HG03095 (cell line): ENCODE data around the gene MYH7.
"Not testable (repeated sequence)": the region's sequence is repeated elsewhere in the genome, so short reads cannot be mapped to it uniquely, and the experiment has no call there.

ENCODE experiments used
- ATAC-seq: cut with Tn5 transposase; IDR thresholded peaks from one replicate; pipeline ENCODE4 v1.9.1; 2021; ENCODE audit warnings: moderate library complexity; ENCODE audit not compliant: unreplicated experiment

Gene MYH7

GRCh38 chr14:23435543-23436326 is at the start of gene MYH7:
TSS of gene MYH7 (minus strand) at chr14:23435660. CDS start at chr14:23433732, 1,928 bp downstream.
- no peak for ATAC-seq

GRCh38 chr14:23483236-23483854 is 47.9 kb upstream of the MYH7 start:
- ATAC-seq, result no peak

- no peak for ATAC-seq
Measured at GRCh38 chr14:23482823-23483148, 47.3 kb upstream of the MYH7 start.

GRCh38 chr14:23481979-23482822 is 46.7 kb upstream of the MYH7 start:
- ATAC-seq, result no peak

GRCh38 chr14:23481362-23481970 is 46.0 kb upstream of the MYH7 start:
- no peak for ATAC-seq

- no peak for ATAC-seq
Measured at GRCh38 chr14:23478109-23478759, 42.8 kb upstream of the MYH7 start.

- no peak for ATAC-seq
Measured at GRCh38 chr14:23470947-23471346, 35.5 kb upstream of the MYH7 start.

- ATAC-seq, result peak; percentile 9
Measured at GRCh38 chr14:23469906-23470403, 34.5 kb upstream of the MYH7 start.

GRCh38 chr14:23469127-23469905 is 33.9 kb upstream of the MYH7 start, which contains the start of gene NGDN:
TSS of gene NGDN (plus strand) at chr14:23469703. CDS start at chr14:23469716, 13 bp downstream.
- ATAC-seq, result peak; percentile 95

- no peak for ATAC-seq
Measured at GRCh38 chr14:23468704-23469126, 33.3 kb upstream of the MYH7 start.

GRCh38 chr14:23465261-23465660 is 29.8 kb upstream of the MYH7 start:
- no peak for ATAC-seq

- ATAC-seq, result no peak
Measured at GRCh38 chr14:23464700-23465099, 29.2 kb upstream of the MYH7 start.

- ATAC-seq, result no peak
Measured at GRCh38 chr14:23460960-23461359, 25.5 kb upstream of the MYH7 start.

GRCh38 chr14:23457587-23458445 is 22.4 kb upstream of the MYH7 start:
- ATAC-seq, result no peak

- ATAC-seq, result not testable (repeated sequence)
Measured at GRCh38 chr14:23456883-23457586, 21.6 kb upstream of the MYH7 start.

- ATAC-seq, result no peak
Measured at GRCh38 chr14:23454445-23454856, 19.0 kb upstream of the MYH7 start.

- ATAC-seq, result no peak
Measured at GRCh38 chr14:23452237-23452636, 16.8 kb upstream of the MYH7 start.

GRCh38 chr14:23450379-23450778 is 14.9 kb upstream of the MYH7 start:
- no peak for ATAC-seq
